NB4 (cell line): Measurements from ENCODE around the gene HEMK1.
A peak's percentile ranks its signal among the peaks of the same experiment; 100 is the strongest.

Source experiments
- DNase-seq: peaks from one replicate; pipeline ENCODE4 v3.0.0; 2010; ENCODE audit warnings: low read depth
- H3K4me3 ChIP-seq: one replicate; pipeline ENCODE4 v1.5.1; 2011; ENCODE audit warnings: mild to moderate bottlenecking, low read depth, low read length, moderate library complexity
- CTCF ChIP-seq: IDR thresholded peaks from one replicate; pipeline ENCODE4 v1.5.1; 2012; ENCODE audit warnings: low read depth, low read length
- MAX ChIP-seq: IDR thresholded peaks from 2 replicates; pipeline ENCODE4 v1.6.1; 2011; ENCODE audit warnings: low read depth, low read length
- MYC ChIP-seq: IDR thresholded peaks from 2 replicates; pipeline ENCODE4 v1.6.1; 2011; ENCODE audit warnings: low read depth, low read length
- POLR2A ChIP-seq: IDR thresholded peaks from 2 replicates; pipeline ENCODE4 v1.6.1; 2011; ENCODE audit warnings: mild to moderate bottlenecking; ENCODE audit not compliant: insufficient read length; ENCODE audit errors: extremely low read depth

HEMK1 gene

GRCh38 chr3:50568947-50569749 is at the start of gene HEMK1:
TSS of gene HEMK1 (plus strand) at chr3:50569522. CDS start at chr3:50571105, 1,583 bp downstream.
- peak; percentile 93 for DNase-seq
- peak within 1 kb of the TSS; percentile 93 for H3K4me3 ChIP-seq
- TF ChIP-seq MAX (0 out of 2 replicates have a peak, but pooled peaks have one; percentile 40), MYC (peak; percentile 54), CTCF (no peak), POLR2A (peak; percentile 41)

GRCh38 chr3:50520849-50521248 is 48.5 kb upstream of the HEMK1 start:
- DNase-seq, result peak; percentile 16
- no peak for TF ChIP-seq MAX
- TF ChIP-seq POLR2A, result no peak
- TF ChIP-seq MYC, result no peak
- TF ChIP-seq CTCF, result no peak
- no peak overlapping the region for H3K4me3 ChIP-seq

GRCh38 chr3:50521572-50521971 is 47.8 kb upstream of the HEMK1 start:
- no peak for DNase-seq
- TF ChIP-seq MAX (no peak), POLR2A (no peak), MYC (no peak), CTCF (no peak)
- no peak overlapping the region for H3K4me3 ChIP-seq

GRCh38 chr3:50523279-50523811 is 46.0 kb upstream of the HEMK1 start:
- DNase-seq, result no peak
- TF ChIP-seq MAX, result no peak
- H3K4me3 ChIP-seq, result no peak overlapping the region

GRCh38 chr3:50524746-50525145 is 44.6 kb upstream of the HEMK1 start:
- H3K4me3 ChIP-seq, result no peak overlapping the region
- DNase-seq, result no peak
- TF ChIP-seq MYC (no peak), CTCF (no peak), MAX (no peak), POLR2A (no peak)

- TF ChIP-seq MYC (no peak), CTCF (no peak), MAX (no peak), POLR2A (no peak)
- no peak for DNase-seq
- H3K4me3 ChIP-seq, result no peak overlapping the region
Measured at GRCh38 chr3:50525191-50525910, 44.0 kb upstream of the HEMK1 start.
